ENCODE measurements around the gene LARGE1. TPM values are rescaled to one million over a fixed set of nuclear protein-coding genes. Genes with fewer than 3 reads are reported as not detected.
A peak's percentile ranks its signal among the peaks of the same experiment; 100 is the strongest.

The LARGE1 gene
- total RNA-seq, 1 donor, result 22.8 TPM

DNA sequence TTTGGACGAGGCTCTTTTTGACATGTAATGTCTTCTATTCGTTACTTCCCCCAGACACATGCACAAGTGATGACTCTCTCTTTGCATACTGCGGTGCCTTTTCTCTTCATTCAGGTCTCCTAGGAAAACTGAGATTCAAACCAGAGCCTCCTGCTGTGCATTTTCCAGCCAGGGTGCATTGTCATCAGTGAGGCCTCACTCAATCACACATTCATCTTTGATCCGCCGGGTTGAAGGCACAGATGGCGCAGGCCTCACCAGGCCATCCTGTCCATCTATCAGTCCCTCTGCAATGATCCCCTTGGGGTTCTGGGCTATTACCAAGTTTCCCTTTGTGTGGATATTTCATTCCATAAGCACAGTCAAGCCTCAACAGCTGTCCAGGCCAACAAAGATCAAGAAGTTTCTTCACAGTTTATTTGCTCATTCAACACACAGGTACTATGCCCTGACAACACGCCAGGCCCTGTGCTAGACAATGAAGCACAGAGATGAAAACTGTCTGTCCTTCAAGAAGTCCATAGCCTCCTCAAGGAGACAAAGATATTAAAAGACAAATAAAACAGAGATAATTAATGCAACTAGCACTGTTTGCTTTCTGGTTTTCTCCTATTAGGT, 107.8 kb downstream of the LARGE1 start:
- Histone ChIP-seq H3K9me3 (ENCODE audit: low read depth, low read length) (no peaks in the 10 kb centered on the region), H3K4me2 (ENCODE audit: insufficient read depth, low read length) (no peak overlapping the region), H3K4me3 (ENCODE audit: insufficient read depth, low read length) (no peak overlapping the region), H2AFZ (ENCODE audit: low read length) (no peak overlapping the region), H3K79me2 (ENCODE audit: insufficient read depth, low read length) (no peaks in the 10 kb centered on the region), H3K27ac (ENCODE audit: low read depth, low read length) (no peak overlapping the region), H3K27me3 (ENCODE audit: insufficient read depth, low read length) (no peaks in the 10 kb centered on the region), H4K20me1 (ENCODE audit: insufficient read depth, low read length) (no peaks in the 10 kb centered on the region), H3K4me1 (ENCODE audit: insufficient read depth, low read length) (peaks cover 1% of the 10 kb centered on the region), H3K36me3 (ENCODE audit: insufficient read depth, low read length) (no peaks in the 10 kb centered on the region)
- TF ChIP-seq, protein P1, sequence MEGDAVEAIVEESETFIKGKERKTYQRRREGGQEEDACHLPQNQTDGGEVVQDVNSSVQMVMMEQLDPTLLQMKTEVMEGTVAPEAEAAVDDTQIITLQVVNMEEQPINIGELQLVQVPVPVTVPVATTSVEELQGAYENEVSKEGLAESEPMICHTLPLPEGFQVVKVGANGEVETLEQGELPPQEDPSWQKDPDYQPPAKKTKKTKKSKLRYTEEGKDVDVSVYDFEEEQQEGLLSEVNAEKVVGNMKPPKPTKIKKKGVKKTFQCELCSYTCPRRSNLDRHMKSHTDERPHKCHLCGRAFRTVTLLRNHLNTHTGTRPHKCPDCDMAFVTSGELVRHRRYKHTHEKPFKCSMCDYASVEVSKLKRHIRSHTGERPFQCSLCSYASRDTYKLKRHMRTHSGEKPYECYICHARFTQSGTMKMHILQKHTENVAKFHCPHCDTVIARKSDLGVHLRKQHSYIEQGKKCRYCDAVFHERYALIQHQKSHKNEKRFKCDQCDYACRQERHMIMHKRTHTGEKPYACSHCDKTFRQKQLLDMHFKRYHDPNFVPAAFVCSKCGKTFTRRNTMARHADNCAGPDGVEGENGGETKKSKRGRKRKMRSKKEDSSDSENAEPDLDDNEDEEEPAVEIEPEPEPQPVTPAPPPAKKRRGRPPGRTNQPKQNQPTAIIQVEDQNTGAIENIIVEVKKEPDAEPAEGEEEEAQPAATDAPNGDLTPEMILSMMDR (IDR thresholded peaks at IDR 0.05; ENCODE audit: extremely low read depth, low read depth, low read length), result no peak
- no peak for DNase-seq (ENCODE audit: insufficient read length, low spot score, missing footprints)

DNA sequence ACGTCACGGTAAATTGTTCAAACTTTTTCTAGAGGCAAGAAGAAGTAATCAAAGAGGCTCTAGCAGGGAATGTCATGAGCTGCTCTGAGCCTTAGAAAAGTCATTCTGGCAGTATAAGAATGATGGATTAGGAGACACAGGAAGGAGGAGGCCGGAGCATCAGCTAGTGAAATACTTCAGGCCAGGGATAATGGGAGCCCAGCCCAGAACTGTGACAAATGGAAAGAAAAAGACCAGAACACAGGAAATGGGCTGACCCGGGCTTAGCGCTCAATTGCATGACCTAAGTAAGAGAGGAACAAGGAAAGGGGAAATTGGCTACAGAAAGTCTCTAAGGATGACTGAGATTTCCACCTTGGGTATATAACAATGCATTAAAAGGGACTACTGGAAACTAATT, 108.6 kb downstream of the LARGE1 start:
- Histone ChIP-seq H2AFZ (ENCODE audit: low read length) (no peak overlapping the region), H3K4me3 (ENCODE audit: insufficient read depth, low read length) (no peak overlapping the region), H3K79me2 (ENCODE audit: insufficient read depth, low read length) (no peaks in the 10 kb centered on the region), H3K27me3 (ENCODE audit: insufficient read depth, low read length) (no peaks in the 10 kb centered on the region), H3K4me1 (ENCODE audit: insufficient read depth, low read length) (peaks cover 7% of the 10 kb centered on the region), H3K27ac (ENCODE audit: low read depth, low read length) (no peak overlapping the region), H3K4me2 (ENCODE audit: insufficient read depth, low read length) (no peak overlapping the region), H4K20me1 (ENCODE audit: insufficient read depth, low read length) (no peaks in the 10 kb centered on the region), H3K36me3 (ENCODE audit: insufficient read depth, low read length) (no peaks in the 10 kb centered on the region), H3K9me3 (ENCODE audit: low read depth, low read length) (no peaks in the 10 kb centered on the region)
- DNase-seq (ENCODE audit: insufficient read length, low spot score, missing footprints), result no peak
- TF ChIP-seq, protein P1 (IDR thresholded peaks at IDR 0.05; ENCODE audit: extremely low read depth, low read depth, low read length), result no peak

DNA sequence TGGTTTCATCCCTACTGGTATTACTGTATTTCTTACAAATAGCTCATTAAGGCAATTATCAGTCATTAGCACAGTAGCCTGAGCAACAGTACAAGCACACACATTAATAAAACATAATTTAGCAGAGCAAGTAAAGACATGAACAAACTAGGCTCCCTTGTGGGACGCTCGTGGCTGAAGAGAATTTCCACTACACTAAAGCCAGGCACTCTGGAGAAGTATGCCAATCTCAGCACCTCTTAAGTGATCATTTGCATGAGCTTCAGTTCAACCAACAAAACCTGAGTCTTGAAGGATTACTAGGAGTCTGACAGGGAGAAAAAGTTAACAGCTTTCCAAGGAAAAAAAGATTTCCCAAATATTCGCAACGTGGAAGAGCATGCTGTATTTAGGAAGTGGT, 109.1 kb downstream of the LARGE1 start:
- Histone ChIP-seq H3K4me3 (ENCODE audit: insufficient read depth, low read length) (no peak overlapping the region), H3K4me1 (ENCODE audit: insufficient read depth, low read length) (peaks cover 7% of the 10 kb centered on the region), H3K9me3 (ENCODE audit: low read depth, low read length) (no peaks in the 10 kb centered on the region), H3K79me2 (ENCODE audit: insufficient read depth, low read length) (no peaks in the 10 kb centered on the region), H2AFZ (ENCODE audit: low read length) (no peak overlapping the region), H3K4me2 (ENCODE audit: insufficient read depth, low read length) (no peak overlapping the region), H4K20me1 (ENCODE audit: insufficient read depth, low read length) (no peaks in the 10 kb centered on the region), H3K27me3 (ENCODE audit: insufficient read depth, low read length) (no peaks in the 10 kb centered on the region), H3K27ac (ENCODE audit: low read depth, low read length) (no peak overlapping the region), H3K36me3 (ENCODE audit: insufficient read depth, low read length) (no peaks in the 10 kb centered on the region)
- TF ChIP-seq, protein P1 (IDR thresholded peaks at IDR 0.05; ENCODE audit: extremely low read depth, low read depth, low read length), result no peak
- no peak for DNase-seq (ENCODE audit: insufficient read length, low spot score, missing footprints)

DNA sequence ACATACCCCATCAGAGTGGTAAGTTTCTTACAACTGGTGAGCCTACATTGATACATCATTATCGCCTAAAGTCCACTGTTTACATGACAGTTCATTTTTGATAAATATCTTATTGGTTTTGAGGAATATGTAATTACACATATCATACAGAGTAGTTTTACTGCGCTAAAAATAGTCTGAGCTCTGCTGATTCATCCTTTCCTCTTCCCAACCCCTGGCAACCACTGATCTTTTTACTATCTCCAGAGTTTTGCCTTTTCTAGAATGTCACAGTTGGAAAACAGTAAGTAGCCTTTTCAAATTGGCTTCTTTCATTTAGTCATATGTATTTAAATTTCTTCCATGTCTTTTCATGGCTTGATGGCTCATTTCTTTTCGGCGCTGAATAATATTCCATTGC, 112.8 kb downstream of the LARGE1 start:
- H4K20me1 ChIP-seq (ENCODE audit: insufficient read depth, low read length), result no peaks in the 10 kb centered on the region
- TF ChIP-seq, protein P1 (IDR thresholded peaks at IDR 0.05; ENCODE audit: extremely low read depth, low read depth, low read length), result no peak
- no peaks in the 10 kb centered on the region for H3K79me2 ChIP-seq (ENCODE audit: insufficient read depth, low read length)
- H3K27ac ChIP-seq (ENCODE audit: low read depth, low read length), result no peak overlapping the region
- DNase-seq (ENCODE audit: insufficient read length, low spot score, missing footprints), result no peak
- H3K4me2 ChIP-seq (ENCODE audit: insufficient read depth, low read length), result peak overlapping the region; percentile 38
- H3K4me1 ChIP-seq (ENCODE audit: insufficient read depth, low read length), result peaks cover 15% of the 10 kb centered on the region
- H2AFZ ChIP-seq (ENCODE audit: low read length), result no peak overlapping the region
- no peaks in the 10 kb centered on the region for H3K27me3 ChIP-seq (ENCODE audit: insufficient read depth, low read length)
- no peaks in the 10 kb centered on the region for H3K9me3 ChIP-seq (ENCODE audit: low read depth, low read length)
- no peak overlapping the region for H3K4me3 ChIP-seq (ENCODE audit: insufficient read depth, low read length)
- no peaks in the 10 kb centered on the region for H3K36me3 ChIP-seq (ENCODE audit: insufficient read depth, low read length)

Measured in osteoblast (primary cell).